SK-N-SH (cell line): Measurements from ENCODE around the gene APBA2. TPM values are rescaled to one million over a fixed set of nuclear protein-coding genes. Genes with fewer than 3 reads are reported as not detected.

Source experiments
- CTCF ChIA-PET: fragments of 300-600, 350-600 bp; formaldehyde crosslinking; extraction: SDS; loops from one replicate; lab custom pipeline; 2021; lab: Yijun Ruan, JAX
- POLR2A ChIA-PET: fragments of 350-600 bp; sonication (Branson Sonifier 250); formaldehyde crosslinking; extraction: SDS; loops from one replicate; lab custom pipeline; 2020; ENCODE audit warnings: antibody characterized with exemption, inconsistent platforms; lab: Yijun Ruan, JAX
- DNase-seq: peaks from one replicate; pipeline ENCODE4 v3.0.0; 2012
- H2AFZ ChIP-seq: fragments of 200-600 bp; sonication (generic); 2 replicates; pipeline ENCODE4 v1.8.1; 2016; ENCODE audit warnings: antibody characterized with exemption, mild to moderate bottlenecking, low read depth
- H3F3A ChIP-seq: fragments of 200-600 bp; sonication (generic); replicated peaks from 2 replicates; pipeline ENCODE3; 2016; ENCODE audit warnings: antibody characterized with exemption, mild to moderate bottlenecking; ENCODE audit not compliant: insufficient read depth
- H3K27ac ChIP-seq, 2 experiments: fragments of 200-500 bp in 1 of 2; fragments of 200-600 bp in 1 of 2; sonication (Bioruptor generic) in 1 of 2; sonication (generic), shearing (Covaris generic) in 1 of 2; 2 replicates each; pipeline versions ENCODE4 v1.5.1 to v1.6.1; 2014 to 2016; ENCODE audit warnings: low read depth in 2 of 2, inconsistent platforms in 1 of 2, low read length in 1 of 2, mild to moderate bottlenecking in 1 of 2, mixed read lengths in 1 of 2
- H3K27me3 ChIP-seq: fragments of 200-600 bp; sonication (generic), shearing (Covaris generic); 2 replicates; pipeline ENCODE4 v1.6.1; 2016; ENCODE audit warnings: mixed run types; ENCODE audit not compliant: insufficient read depth
- H3K36me3 ChIP-seq, 2 experiments: fragments of 200-500 bp in 1 of 2; fragments of 200-600 bp in 1 of 2; sonication (Bioruptor generic) in 1 of 2; sonication (generic) in 1 of 2; replicated peaks in 1 of 2; 2 replicates each; pipeline versions ENCODE3 to v1.5.1; 2014 to 2016; ENCODE audit warnings: low read length in 1 of 2, mild to moderate bottlenecking in 1 of 2; ENCODE audit not compliant: insufficient read depth in 2 of 2, control insufficient read depth in 1 of 2
- H3K4me1 ChIP-seq, 2 experiments: fragments of 200-500 bp in 1 of 2; fragments of 200-600 bp in 1 of 2; sonication (Bioruptor generic) in 1 of 2; sonication (generic), shearing (Covaris generic) in 1 of 2; 2 replicates each; pipeline versions ENCODE4 v1.5.1 to v1.6.1; 2014 to 2016; ENCODE audit warnings: low read depth in 1 of 2, low read length in 1 of 2, mixed run types in 1 of 2; ENCODE audit not compliant: insufficient read depth in 2 of 2, control insufficient read depth in 1 of 2
- H3K4me2 ChIP-seq: fragments of 200-600 bp; sonication (generic), shearing (Covaris generic); 2 replicates; pipeline ENCODE4 v1.6.1; 2017; ENCODE audit warnings: mixed run types
- H3K4me3 ChIP-seq, 2 experiments: fragments of 200-500 bp in 1 of 2; fragments of 200-600 bp in 1 of 2; sonication (Bioruptor generic) in 1 of 2; sonication (generic), shearing (Covaris generic) in 1 of 2; 2 replicates each; pipeline versions ENCODE4 v1.5.1 to v1.8.1; 2014 to 2016; ENCODE audit warnings: low read depth in 2 of 2, inconsistent platforms in 1 of 2, low read length in 1 of 2, mild to moderate bottlenecking in 1 of 2, mixed read lengths in 1 of 2, moderate library complexity in 1 of 2
- H3K79me2 ChIP-seq: fragments of 200-600 bp; sonication (generic); 2 replicates; pipeline ENCODE4 v1.8.1; 2017; ENCODE audit warnings: mild to moderate bottlenecking; ENCODE audit not compliant: insufficient read depth
- H3K9ac ChIP-seq: fragments of 200-600 bp; sonication (generic); 2 replicates; pipeline ENCODE4 v1.6.1; 2017; ENCODE audit warnings: mixed run types
- H3K9me2 ChIP-seq: fragments of 200-600 bp; sonication (generic); 2 replicates; pipeline ENCODE4 v1.6.1; 2017; ENCODE audit warnings: mixed run types
- H3K9me3 ChIP-seq: fragments of 200-600 bp; sonication (generic); 2 replicates; pipeline ENCODE4 v1.6.1; 2017; ENCODE audit warnings: mixed run types, mild to moderate bottlenecking, moderate library complexity
- H4K20me1 ChIP-seq: fragments of 200-600 bp; sonication (generic); 2 replicates; pipeline ENCODE4 v1.6.1; 2017; ENCODE audit warnings: mild to moderate bottlenecking, mixed run types; ENCODE audit not compliant: insufficient read depth
- CHD2 ChIP-seq: fragments of 150-350 bp; IDR thresholded peaks from 2 replicates; pipeline ENCODE4 v1.6.1; 2018; ENCODE audit warnings: low read length; ENCODE audit not compliant: partially characterized antibody
- EZH2phosphoT487 ChIP-seq: fragments of 200-600 bp; sonication (generic); IDR thresholded peaks from 2 replicates; pipeline ENCODE4 v1.6.1; 2017; ENCODE audit warnings: low read depth, mixed run types, mild to moderate bottlenecking, antibody characterized with exemption, moderate library complexity, borderline replicate concordance
- FOSL2 ChIP-seq: IDR thresholded peaks from 2 replicates; pipeline ENCODE4 v1.4.0; 2012; ENCODE audit warnings: low read depth, mild to moderate bottlenecking, moderate library complexity, borderline replicate concordance
- FOXJ3 ChIP-seq: sonication (generic); formaldehyde crosslinking; IDR thresholded peaks from 2 replicates; pipeline ENCODE4 v1.5.1; 2020; ENCODE audit warnings: mild to moderate bottlenecking, missing genetic modification reagents
- GABPA ChIP-seq: IDR thresholded peaks from 2 replicates; pipeline ENCODE4 v1.4.0; 2012; ENCODE audit warnings: low read depth, mild to moderate bottlenecking
- GATA2 ChIP-seq: sonication (generic); formaldehyde crosslinking; IDR thresholded peaks from 2 replicates; pipeline ENCODE4 v1.5.0; 2020; ENCODE audit warnings: mild to moderate bottlenecking, missing genetic modification reagents
- MEF2A ChIP-seq: IDR thresholded peaks from 2 replicates; pipeline ENCODE4 v1.4.0; 2012; ENCODE audit warnings: low read depth, borderline replicate concordance
- MXI1 ChIP-seq: IDR thresholded peaks from 2 replicates; pipeline ENCODE4 v1.6.1; 2012; ENCODE audit warnings: mild to moderate bottlenecking, low read depth, low read length, improper control_type of control experiment
- POLR2AphosphoS5 ChIP-seq: IDR thresholded peaks from 2 replicates; pipeline ENCODE4 v1.6.1; 2012; ENCODE audit warnings: low read depth, low read length
- RAD21 ChIP-seq: IDR thresholded peaks from 2 replicates; pipeline ENCODE4 v1.6.1; 2012; ENCODE audit warnings: mild to moderate bottlenecking, low read length
- RCOR1 ChIP-seq: fragments of 150-350 bp; IDR thresholded peaks from 2 replicates; pipeline ENCODE4 v1.6.1; 2017; ENCODE audit warnings: antibody characterized with exemption, low read length
- RFX5 ChIP-seq: IDR thresholded peaks from 2 replicates; pipeline ENCODE4 v1.6.1; 2012; ENCODE audit warnings: mild to moderate bottlenecking, improper control_type of control experiment, low read length
- SMC3 ChIP-seq: IDR thresholded peaks from 2 replicates; pipeline ENCODE4 v1.6.1; 2012; ENCODE audit warnings: low read depth, low read length, improper control_type of control experiment
- YY1 ChIP-seq: IDR thresholded peaks from 2 replicates; pipeline ENCODE4 v1.4.0; 2012; ENCODE audit warnings: low read depth, mild to moderate bottlenecking
- ZBTB33 ChIP-seq: IDR thresholded peaks from 2 replicates; pipeline ENCODE4 v1.4.0; 2012; ENCODE audit warnings: low read depth, borderline replicate concordance
- WGBS: methylation state at CpG from one replicate; pipeline ENCODE4 v1.1.6; 2017; ENCODE audit warnings: low lambda C conversion rate; 5-methylcytosine and 5-hydroxymethylcytosine counted together
- polyA plus RNA-seq, 3 experiments: library from polyadenylated mRNA; depleted of rRNA; stranded (reverse); fragments of >200 nt; gene quantifications; 2 replicates each; pipeline ENCODE4 v1.2.3, GENCODE V29; 2012
- TF ChIP-seq, protein P1 (sequence below): IDR thresholded peaks from 2 replicates; pipeline ENCODE4; 2012
- TF ChIP-seq, protein P2 (sequence below): IDR thresholded peaks from 2 replicates; pipeline ENCODE4 v1.6.1; 2012; ENCODE audit warnings: mild to moderate bottlenecking, low read depth, low read length, moderate library complexity

The APBA2 gene
- polyA plus RNA-seq, 1 of the 3 experiments (the other 2 are of a cell fraction), result 12.7 TPM

GRCh38 chr15:29035336-29036285 lies 149.8 kb downstream of the APBA2 start:
- H3K9ac ChIP-seq, result no peak overlapping the region
- CTCF ChIA-PET, result interaction anchor here (1.0 to 1.5 kb wide), 2 partner anchors 9 to 21 kb away, joined by 3 read pairs; no protein-coding TSS in a partner anchor
- DNase-seq, result no peak
- 57% methylated on average over 10 of the region's 14 CpGs for whole genome bisulfite sequencing
- no peak overlapping the region for H3K4me2 ChIP-seq
- no peak overlapping the region for H3K4me3 ChIP-seq
- no peaks in the 10 kb centered on the region for H3K79me2 ChIP-seq
- H3K4me1 ChIP-seq, result peaks cover 0 to 16% of the 10 kb centered on the region in 2 experiments; a peak in 1 of 4 replicates
- POLR2A ChIA-PET, result no interaction called here
- no peak overlapping the region; a peak in 1 of 4 replicates for H3K27ac ChIP-seq
- no peaks in the 10 kb centered on the region for H3K9me2 ChIP-seq
- no peaks in the 10 kb centered on the region for H3K9me3 ChIP-seq
- no peaks in the 10 kb centered on the region for H3K36me3 ChIP-seq
- TF ChIP-seq RAD21 (no peak), RFX5 (no peak), EZH2phosphoT487 (no peak), GABPA (no peak), CHD2 (no peak), GATA2 (CRISPR knock-in tag) (no peak; the same call in 1 of the 2 replicates), SMC3 (no peak), MEF2A (no peak), RCOR1 (no peak), MXI1 (no peak), FOSL2 (no peak), FOXJ3 (CRISPR knock-in tag) (no peak), YY1 (no peak), POLR2AphosphoS5 (no peak), ZBTB33 (no peak)
- TF ChIP-seq, protein P1, sequence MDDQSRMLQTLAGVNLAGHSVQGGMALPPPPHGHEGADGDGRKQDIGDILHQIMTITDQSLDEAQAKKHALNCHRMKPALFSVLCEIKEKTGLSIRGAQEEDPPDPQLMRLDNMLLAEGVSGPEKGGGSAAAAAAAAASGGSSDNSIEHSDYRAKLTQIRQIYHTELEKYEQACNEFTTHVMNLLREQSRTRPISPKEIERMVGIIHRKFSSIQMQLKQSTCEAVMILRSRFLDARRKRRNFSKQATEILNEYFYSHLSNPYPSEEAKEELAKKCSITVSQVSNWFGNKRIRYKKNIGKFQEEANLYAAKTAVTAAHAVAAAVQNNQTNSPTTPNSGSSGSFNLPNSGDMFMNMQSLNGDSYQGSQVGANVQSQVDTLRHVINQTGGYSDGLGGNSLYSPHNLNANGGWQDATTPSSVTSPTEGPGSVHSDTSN, result no peak
- TF ChIP-seq, protein P2, sequence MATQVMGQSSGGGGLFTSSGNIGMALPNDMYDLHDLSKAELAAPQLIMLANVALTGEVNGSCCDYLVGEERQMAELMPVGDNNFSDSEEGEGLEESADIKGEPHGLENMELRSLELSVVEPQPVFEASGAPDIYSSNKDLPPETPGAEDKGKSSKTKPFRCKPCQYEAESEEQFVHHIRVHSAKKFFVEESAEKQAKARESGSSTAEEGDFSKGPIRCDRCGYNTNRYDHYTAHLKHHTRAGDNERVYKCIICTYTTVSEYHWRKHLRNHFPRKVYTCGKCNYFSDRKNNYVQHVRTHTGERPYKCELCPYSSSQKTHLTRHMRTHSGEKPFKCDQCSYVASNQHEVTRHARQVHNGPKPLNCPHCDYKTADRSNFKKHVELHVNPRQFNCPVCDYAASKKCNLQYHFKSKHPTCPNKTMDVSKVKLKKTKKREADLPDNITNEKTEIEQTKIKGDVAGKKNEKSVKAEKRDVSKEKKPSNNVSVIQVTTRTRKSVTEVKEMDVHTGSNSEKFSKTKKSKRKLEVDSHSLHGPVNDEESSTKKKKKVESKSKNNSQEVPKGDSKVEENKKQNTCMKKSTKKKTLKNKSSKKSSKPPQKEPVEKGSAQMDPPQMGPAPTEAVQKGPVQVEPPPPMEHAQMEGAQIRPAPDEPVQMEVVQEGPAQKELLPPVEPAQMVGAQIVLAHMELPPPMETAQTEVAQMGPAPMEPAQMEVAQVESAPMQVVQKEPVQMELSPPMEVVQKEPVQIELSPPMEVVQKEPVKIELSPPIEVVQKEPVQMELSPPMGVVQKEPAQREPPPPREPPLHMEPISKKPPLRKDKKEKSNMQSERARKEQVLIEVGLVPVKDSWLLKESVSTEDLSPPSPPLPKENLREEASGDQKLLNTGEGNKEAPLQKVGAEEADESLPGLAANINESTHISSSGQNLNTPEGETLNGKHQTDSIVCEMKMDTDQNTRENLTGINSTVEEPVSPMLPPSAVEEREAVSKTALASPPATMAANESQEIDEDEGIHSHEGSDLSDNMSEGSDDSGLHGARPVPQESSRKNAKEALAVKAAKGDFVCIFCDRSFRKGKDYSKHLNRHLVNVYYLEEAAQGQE, result no peak
- TF ChIP-seq, all 33 proteins: peak for 0
- no peaks in the 10 kb centered on the region for H3K27me3 ChIP-seq
- H3F3A ChIP-seq, result no peaks in the 10 kb centered on the region
- H2AFZ ChIP-seq, result no peak overlapping the region
- no peaks in the 10 kb centered on the region for H4K20me1 ChIP-seq
